Spleen (tissue), 11 donors: ENCODE results near the gene MYPOP. TPM values are rescaled to one million over a fixed set of nuclear protein-coding genes. Genes with fewer than 3 reads are reported as not detected.

Source experiments
- DNase-seq: peaks from one replicate; pipeline ENCODE4 v3.0.0-alpha.2; 2020
- H3K27ac ChIP-seq, 8 donors: fragments of 200-600 bp; sonication (generic) in 7 of 8; 1 replicate in 4 of 8; 2 replicates in 4 of 8; pipeline versions ENCODE4 v1.5.0 to v1.8.0; 2016 to 2021; ENCODE audit warnings: inconsistent platforms in 4 of 8, mild to moderate bottlenecking in 4 of 8, moderate library complexity in 1 of 8
- H3K27me3 ChIP-seq, 7 donors: fragments of 200-600 bp; sonication (generic) in 6 of 7; replicated peaks in 1 of 7; 1 replicate in 4 of 7; 2 replicates in 3 of 7; pipeline versions ENCODE4 v1.5.0 to v1.8.0; 2016 to 2021; ENCODE audit warnings: inconsistent platforms in 3 of 7, mild to moderate bottlenecking in 1 of 7
- H3K36me3 ChIP-seq, 6 donors: fragments of 200-600 bp; sonication (generic) in 5 of 6; 1 replicate in 4 of 6; 2 replicates in 2 of 6; pipeline versions ENCODE4 v1.5.0 to v1.8.0; 2016 to 2021; ENCODE audit warnings: inconsistent platforms in 2 of 6
- H3K4me1 ChIP-seq, 6 donors: fragments of 200-600 bp; sonication (generic) in 5 of 6; 1 replicate in 3 of 6; 2 replicates in 3 of 6; pipeline versions ENCODE4 v1.5.0 to v1.8.0; 2016 to 2021; ENCODE audit warnings: inconsistent platforms in 3 of 6
- H3K4me3 ChIP-seq, 8 donors: fragments of 200-600 bp; sonication (generic) in 7 of 8; 1 replicate in 4 of 8; 2 replicates in 4 of 8; pipeline versions ENCODE4 v1.5.0 to v1.8.0; 2016 to 2021; ENCODE audit warnings: inconsistent platforms in 4 of 8, mild to moderate bottlenecking in 4 of 8, moderate library complexity in 2 of 8
- H3K9me3 ChIP-seq, 8 donors: fragments of 200-600 bp; sonication (generic) in 7 of 8; 1 replicate in 4 of 8; 2 replicates in 4 of 8; pipeline versions ENCODE4 v1.5.0 to v1.8.0; 2016 to 2021; ENCODE audit warnings: inconsistent platforms in 4 of 8
- CTCF ChIP-seq, 11 experiments: fragments of 200-600 bp in 7 of 11; fragments of 450-650 bp in 4 of 11; sonication (generic) in 4 of 11; IDR thresholded peaks in 8 of 11; conservative IDR thresholded peaks in 3 of 11; 1 replicate in 7 of 11; 2 replicates in 4 of 11; pipeline versions ENCODE4 v1.4.0 to v1.8.0; 2016 to 2021; ENCODE audit warnings: antibody characterized with exemption in 11 of 11, inconsistent platforms in 4 of 11, mild to moderate bottlenecking in 1 of 11
- POLR2A ChIP-seq, 3 donors: fragments of 450-650 bp; IDR thresholded peaks; one replicate each; pipeline ENCODE4 v1.5.1; 2017; ENCODE audit warnings: antibody characterized with exemption in 3 of 3, mild to moderate bottlenecking in 1 of 3
- POLR2AphosphoS5 ChIP-seq, 3 donors: sonication (generic); formaldehyde crosslinking; IDR thresholded peaks; one replicate each; pipeline ENCODE4 v1.5.1; 2017; ENCODE audit warnings: antibody characterized with exemption in 3 of 3
- WGBS, 5 donors: extraction: QIAGEN DNeasy Blood & Tissue Kit in 3 of 5; methylation state at CpG; one replicate each; pipeline versions ENCODE4 v1.1.5 to v1.1.7; 2013 to 2018; 5-methylcytosine and 5-hydroxymethylcytosine counted together
- intact Hi-C: fragments of 100-400 bp; cut with DNase I; formaldehyde crosslinking; loops from one replicate; pipeline ENCODE4 v1.15.0; 2023; ENCODE audit warnings: low total_unique reads
- polyA plus RNA-seq, 3 donors: library from polyadenylated mRNA; stranded (reverse); fragments of 200-250 nt; gene quantifications; one replicate each; pipeline ENCODE4 v1.2.1, GENCODE V29; 2013
- total RNA-seq, 7 donors: library from RNA; depleted of rRNA in 3 of 7; stranded (reverse); fragments of >200 nt in 3 of 7; fragmentation: NEBNext Ultra II Directional in 4 of 7; extraction: Animal tissue kit (Norgen Biotek cat#: 25700) in 4 of 7; gene quantifications; one replicate each; pipeline versions ENCODE4 v1.1.0 to v1.2.1, GENCODE V29; 2016 to 2021
- donor health status: healthy with polysubstance abuse.
- donor health status: DM: no; HTN: no; CAD: no; lungs with moderate emphysema.
- donor health status: DM: no; HTN: no; CAD: no.
- donor health status: Bipolar disorder and iron deficiency.
- donor health status: healthy.
- donor health status: DM: no; HTN: no; CAD: no.
- donor health status: DM: yes; HTN: yes; CAD: no.

MYPOP gene
- total and polyA plus RNA-seq, 10 donors: 5.1 to 13.2 (median 9.5) TPM

- H3K27me3 ChIP-seq: peaks cover 0 to 62% (median 8%) of the 10 kb centered on the region in 7 donors
- H3K4me1 ChIP-seq: no peaks in the 10 kb centered on the region
- H3K36me3 ChIP-seq: peaks cover 0 to 4% (median 0%) of the 10 kb centered on the region in 6 donors
- H3K27ac ChIP-seq: no peak overlapping the region
- intact Hi-C loops: no loop called here
- H3K9me3 ChIP-seq: peaks cover 0 to 4% (median 0%) of the 10 kb centered on the region in 8 donors
- no peak overlapping the region for H3K4me3 ChIP-seq
- peak; percentile 44 for DNase-seq
- TF ChIP-seq POLR2A (IDR thresholded peaks at IDR 0.05): no peak
- TF ChIP-seq CTCF (IDR thresholded peaks at IDR 0.05 in 8 of 11, conservative IDR thresholded peaks at IDR 0.05 in 3 of 11): no peak
- no peak for TF ChIP-seq POLR2AphosphoS5 (IDR thresholded peaks at IDR 0.05)
- WGBS, 5 donors: 36 to 74% (median 51%) methylated on average over 34 to 67 of the region's 67 CpGs
Observed at GRCh38 chr19:45939792-45940514, 37.5 kb upstream of the MYPOP start.

- TF ChIP-seq CTCF (IDR thresholded peaks at IDR 0.05 in 8 of 11, conservative IDR thresholded peaks at IDR 0.05 in 3 of 11): no peak
- TF ChIP-seq POLR2AphosphoS5 (IDR thresholded peaks at IDR 0.05): no peak
- no peak for TF ChIP-seq POLR2A (IDR thresholded peaks at IDR 0.05)
- H3K27me3 ChIP-seq: peaks cover 0 to 70% (median 10%) of the 10 kb centered on the region in 7 donors
- no peak overlapping the region for H3K27ac ChIP-seq
- peaks cover 0 to 4% (median 0%) of the 10 kb centered on the region in 6 donors for H3K36me3 ChIP-seq
- intact Hi-C loops: no loop called here
- DNase-seq: peak; percentile 15
- H3K4me3 ChIP-seq: no peak overlapping the region
- WGBS, 5 donors: 48 to 75% (median 71%) methylated on average over 2 to 3 of the region's 3 CpGs
- no peaks in the 10 kb centered on the region for H3K4me1 ChIP-seq
- H3K9me3 ChIP-seq: peaks cover 0 to 4% (median 0%) of the 10 kb centered on the region in 8 donors
Observed at GRCh38 chr19:45938733-45939319, 36.4 kb upstream of the MYPOP start.

- Histone ChIP-seq H3K9me3 (peaks cover 0 to 4% (median 0%) of the 10 kb centered on the region in 8 donors), H3K4me3 (no peak overlapping the region), H3K4me1 (no peaks in the 10 kb centered on the region), H3K36me3 (no peaks in the 10 kb centered on the region), H3K27me3 (peaks cover 0 to 93% (median 10%) of the 10 kb centered on the region in 7 donors), H3K27ac (no peak overlapping the region)
- no peak for TF ChIP-seq POLR2A (IDR thresholded peaks at IDR 0.05)
- no peak for TF ChIP-seq CTCF (IDR thresholded peaks at IDR 0.05 in 8 of 11, conservative IDR thresholded peaks at IDR 0.05 in 3 of 11)
- TF ChIP-seq POLR2AphosphoS5 (IDR thresholded peaks at IDR 0.05): no peak
- peak; percentile 48 for DNase-seq
- 78 to 88% (median 80%) methylated on average over 19 of the region's 19 CpGs for WGBS, 5 donors
- intact Hi-C loops: no loop called here
Observed at GRCh38 chr19:45935267-45935666, 32.9 kb upstream of the MYPOP start.

DNA sequence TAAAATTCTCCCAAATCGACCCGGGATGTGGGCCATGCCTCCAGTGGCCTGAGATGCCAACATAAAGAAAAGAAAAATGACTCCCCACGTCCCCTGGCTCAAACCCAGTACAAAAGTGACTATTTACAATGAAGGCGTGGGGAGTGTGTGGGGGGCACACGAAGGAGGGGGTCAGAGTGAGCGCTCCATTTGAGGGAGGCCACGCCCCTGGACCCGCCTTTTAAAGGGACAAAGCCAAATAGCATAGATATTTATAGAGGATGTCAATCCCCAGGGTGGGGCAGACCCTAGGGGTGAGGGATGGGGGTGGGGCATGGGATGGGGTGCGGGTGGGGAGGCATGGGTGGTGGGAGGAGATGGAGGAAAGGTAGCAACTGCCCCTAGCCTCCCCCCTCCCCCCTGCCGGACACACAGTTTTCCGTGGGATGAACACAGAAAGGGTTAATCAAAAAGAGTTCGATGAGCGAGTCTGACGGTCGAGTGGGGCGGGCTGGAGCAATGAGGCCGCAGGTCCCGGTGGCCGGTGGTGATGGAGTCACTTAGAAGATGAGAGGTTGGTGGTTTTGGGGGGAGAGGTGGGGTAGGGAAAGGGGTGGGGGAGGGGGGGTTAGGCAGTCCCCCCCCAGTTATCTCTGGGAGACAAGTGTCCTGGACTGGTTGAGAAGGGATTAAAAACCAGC, 32.3 kb upstream of the MYPOP start:
- intact Hi-C loops: no loop called here
- H3K27ac ChIP-seq: no peak overlapping the region
- 41 to 57% (median 45%) methylated on average over 19 of the region's 19 CpGs for WGBS, 5 donors

More for the DNA sequence above, 32.3 kb upstream of the MYPOP start:
- Histone ChIP-seq H3K36me3 (no peaks in the 10 kb centered on the region), H3K27me3 (peaks cover 0 to 94% (median 9%) of the 10 kb centered on the region in 7 donors), H3K4me1 (no peaks in the 10 kb centered on the region), H3K9me3 (peaks cover 0 to 4% (median 0%) of the 10 kb centered on the region in 8 donors), H3K4me3 (no peak overlapping the region)
- TF ChIP-seq POLR2A (IDR thresholded peaks at IDR 0.05) (no peak), POLR2AphosphoS5 (IDR thresholded peaks at IDR 0.05) (no peak)
- peak; percentile 14 for DNase-seq
